ENCODE measurements around the gene TBCD. TPM values are rescaled to one million over a fixed set of nuclear protein-coding genes. Genes with fewer than 3 reads are reported as not detected.

TBCD gene
- total RNA-seq, 6 experiments from 2014 or later: 47.3 to 67.6 (median 62.5) TPM

DNA sequence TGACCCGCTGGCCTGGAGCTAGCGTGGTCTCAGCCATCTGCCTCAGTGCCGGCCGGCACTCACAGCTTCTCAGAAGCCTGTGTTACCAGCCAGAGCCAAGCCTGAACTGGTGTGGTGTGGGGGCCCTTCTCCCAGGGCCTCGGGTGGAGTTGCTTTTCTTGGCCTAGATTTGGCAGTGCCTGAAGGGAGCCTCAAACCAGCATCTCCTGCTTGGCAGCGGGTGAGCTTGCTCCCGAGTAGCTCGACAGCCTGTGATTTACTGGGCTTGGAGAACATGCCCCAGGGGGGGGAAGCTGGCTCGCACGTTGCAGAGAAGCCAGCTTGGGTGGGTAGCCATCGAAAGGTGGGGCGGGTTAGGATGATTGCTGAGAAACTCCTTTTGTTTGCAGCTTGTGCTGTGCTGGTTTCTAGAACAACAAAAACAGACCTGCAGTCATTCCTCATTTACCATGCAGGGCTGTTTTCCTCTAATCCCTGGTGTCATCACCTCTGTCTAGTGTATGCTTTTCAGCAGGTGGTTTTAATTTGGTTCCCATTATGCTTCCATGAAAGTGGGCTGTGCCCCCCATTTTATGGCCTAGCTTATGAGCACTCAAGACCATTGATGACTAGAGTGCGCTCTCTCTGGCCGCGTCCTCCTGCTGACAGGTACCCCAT, 42.2 kb downstream of the TBCD start:
- no peak for DNase-seq
- Mint-ChIP-seq H3K27me3 (ENCODE audit: insufficient read depth) (no peaks in the 10 kb centered on the region; the same call in 1 of the 2 replicates), H3K4me1 (ENCODE audit: low read depth) (peaks cover 9% of the 10 kb centered on the region), H3K4me3 (no peak overlapping the region), H3K9me3 (no peaks in the 10 kb centered on the region), H3K36me3 (ENCODE audit: low read depth) (peaks cover 4% of the 10 kb centered on the region), H3K27ac (no peak overlapping the region)
- TF ChIP-seq, protein P1, sequence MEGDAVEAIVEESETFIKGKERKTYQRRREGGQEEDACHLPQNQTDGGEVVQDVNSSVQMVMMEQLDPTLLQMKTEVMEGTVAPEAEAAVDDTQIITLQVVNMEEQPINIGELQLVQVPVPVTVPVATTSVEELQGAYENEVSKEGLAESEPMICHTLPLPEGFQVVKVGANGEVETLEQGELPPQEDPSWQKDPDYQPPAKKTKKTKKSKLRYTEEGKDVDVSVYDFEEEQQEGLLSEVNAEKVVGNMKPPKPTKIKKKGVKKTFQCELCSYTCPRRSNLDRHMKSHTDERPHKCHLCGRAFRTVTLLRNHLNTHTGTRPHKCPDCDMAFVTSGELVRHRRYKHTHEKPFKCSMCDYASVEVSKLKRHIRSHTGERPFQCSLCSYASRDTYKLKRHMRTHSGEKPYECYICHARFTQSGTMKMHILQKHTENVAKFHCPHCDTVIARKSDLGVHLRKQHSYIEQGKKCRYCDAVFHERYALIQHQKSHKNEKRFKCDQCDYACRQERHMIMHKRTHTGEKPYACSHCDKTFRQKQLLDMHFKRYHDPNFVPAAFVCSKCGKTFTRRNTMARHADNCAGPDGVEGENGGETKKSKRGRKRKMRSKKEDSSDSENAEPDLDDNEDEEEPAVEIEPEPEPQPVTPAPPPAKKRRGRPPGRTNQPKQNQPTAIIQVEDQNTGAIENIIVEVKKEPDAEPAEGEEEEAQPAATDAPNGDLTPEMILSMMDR (IDR thresholded peaks at IDR 0.05): no peak

DNA sequence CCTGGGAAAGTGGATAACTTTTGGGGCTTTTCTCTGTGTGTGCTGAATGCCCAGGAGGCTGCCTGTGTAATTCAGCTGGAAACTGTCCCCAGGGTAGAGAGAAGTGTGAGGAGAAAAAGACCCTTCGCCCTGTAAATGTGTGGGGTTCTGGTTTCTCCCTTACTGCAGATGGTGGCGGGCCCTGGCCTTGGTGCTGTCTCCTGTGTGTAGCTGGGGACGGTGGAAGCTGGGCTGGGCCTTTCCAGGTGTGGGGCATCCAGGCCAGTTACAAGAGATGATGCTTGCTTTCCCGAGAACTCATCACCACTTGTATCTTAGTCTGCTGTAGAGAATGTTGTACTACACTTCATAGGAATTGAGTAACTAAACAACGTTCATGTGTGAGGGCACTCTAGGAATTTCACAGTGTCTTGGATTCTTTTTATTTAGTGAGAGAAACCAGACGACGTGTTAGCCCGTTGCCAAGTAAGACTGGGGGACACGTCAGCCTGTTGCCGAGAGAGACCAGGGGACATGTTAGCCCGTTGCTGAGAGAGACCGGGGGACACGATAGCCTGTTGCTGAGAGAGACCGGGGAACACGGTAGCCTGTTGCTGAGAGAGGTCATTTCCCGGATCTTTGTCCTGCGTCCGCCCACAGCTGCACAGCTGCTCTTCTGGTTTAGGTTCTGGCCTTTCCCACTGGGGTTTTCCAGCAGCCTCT, 43.1 kb downstream of the TBCD start:
- TF ChIP-seq, protein P1 (IDR thresholded peaks at IDR 0.05): no peak
- no peak for DNase-seq
- H3K4me3 Mint-ChIP-seq: no peak overlapping the region
- peaks cover 9% of the 10 kb centered on the region for H3K4me1 Mint-ChIP-seq (ENCODE audit: low read depth)
- H3K36me3 Mint-ChIP-seq (ENCODE audit: low read depth): peaks cover 7% of the 10 kb centered on the region
- no peaks in the 10 kb centered on the region; the same call in none of the 2 replicates for H3K27me3 Mint-ChIP-seq (ENCODE audit: insufficient read depth)
- no peaks in the 10 kb centered on the region for H3K9me3 Mint-ChIP-seq
- H3K27ac Mint-ChIP-seq: peak overlapping the region; percentile 10; the same call in 1 of the 2 replicates

DNA sequence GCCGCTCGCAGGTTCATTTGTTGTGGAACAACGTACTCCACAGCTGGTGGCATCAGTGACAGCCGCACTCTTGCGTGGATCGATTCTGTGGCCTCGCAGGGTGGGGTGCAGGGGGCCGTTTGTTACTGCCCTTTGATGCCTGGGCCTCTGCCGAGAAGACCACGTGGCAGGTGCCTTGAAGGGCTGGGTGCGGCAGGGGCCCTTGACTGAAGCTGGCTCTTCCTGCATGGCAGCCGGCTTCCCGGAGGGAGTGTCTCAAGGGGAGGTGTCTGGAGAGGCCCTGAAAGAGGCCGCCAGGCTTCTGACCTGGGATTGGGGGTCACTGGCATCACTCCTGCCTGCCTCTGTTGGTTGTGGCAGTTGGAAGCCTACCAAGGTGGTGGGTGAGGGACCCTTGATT, 43.8 kb downstream of the TBCD start:
- no peak overlapping the region for H3K27ac Mint-ChIP-seq
- peaks cover 14% of the 10 kb centered on the region for H3K36me3 Mint-ChIP-seq (ENCODE audit: low read depth)
- no peak for DNase-seq
- no peaks in the 10 kb centered on the region; the same call in none of the 2 replicates for H3K27me3 Mint-ChIP-seq (ENCODE audit: insufficient read depth)
- H3K4me1 Mint-ChIP-seq (ENCODE audit: low read depth): peaks cover 9% of the 10 kb centered on the region
- H3K4me3 Mint-ChIP-seq: no peak overlapping the region
- no peaks in the 10 kb centered on the region for H3K9me3 Mint-ChIP-seq
- TF ChIP-seq, protein P1 (IDR thresholded peaks at IDR 0.05): no peak

DNA sequence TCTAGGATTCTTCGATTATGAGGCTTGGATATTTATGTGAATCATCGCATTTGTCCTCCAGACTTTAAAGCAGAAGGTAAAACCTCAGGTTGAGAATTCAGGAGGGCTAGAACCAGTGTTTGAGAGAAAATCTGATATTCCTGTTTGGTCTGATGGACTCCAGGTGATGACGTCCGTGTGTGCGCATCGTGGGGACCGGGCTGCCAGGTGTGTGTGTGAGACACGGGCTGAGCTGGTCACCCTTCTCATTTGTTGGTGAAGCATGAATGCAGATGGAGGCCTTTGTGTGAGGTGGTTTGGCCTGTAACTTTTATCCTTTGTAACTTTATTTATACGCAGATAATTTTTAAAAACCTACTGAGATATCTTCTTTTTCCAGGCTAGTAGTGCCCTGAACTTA, 45.2 kb downstream of the TBCD start:
- DNase-seq: no peak
- no peak overlapping the region for H3K27ac Mint-ChIP-seq
- TF ChIP-seq, protein P1 (IDR thresholded peaks at IDR 0.05): no peak
- H3K4me3 Mint-ChIP-seq: no peak overlapping the region
- no peaks in the 10 kb centered on the region; the same call in none of the 2 replicates for H3K27me3 Mint-ChIP-seq (ENCODE audit: insufficient read depth)
- peaks cover 9% of the 10 kb centered on the region for H3K9me3 Mint-ChIP-seq
- peaks cover 22% of the 10 kb centered on the region for H3K36me3 Mint-ChIP-seq (ENCODE audit: low read depth)
- no peaks in the 10 kb centered on the region; the same call in 1 of the 2 replicates for H3K4me1 Mint-ChIP-seq (ENCODE audit: low read depth)

DNA sequence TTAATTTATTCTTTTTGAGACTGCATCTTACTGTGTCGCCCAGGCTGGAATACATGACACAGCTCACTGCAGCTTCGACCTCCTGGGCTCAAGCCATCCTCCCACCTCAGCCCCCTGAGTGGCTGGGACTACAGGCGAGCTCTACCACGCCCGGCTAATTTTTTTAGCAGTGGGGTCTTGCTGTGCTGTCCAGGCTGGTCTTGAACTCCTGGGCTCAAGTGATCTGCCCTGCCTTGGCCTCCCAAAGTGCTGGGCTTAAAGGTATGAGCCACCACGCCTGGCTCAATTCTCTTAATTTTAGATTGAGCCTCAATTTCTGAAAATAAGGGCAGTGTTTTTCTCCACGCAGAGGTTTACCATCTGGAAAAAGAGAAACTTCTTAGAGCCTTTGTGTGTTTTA, 46.9 kb downstream of the TBCD start:
- TF ChIP-seq, protein P1 (IDR thresholded peaks at IDR 0.05): no peak
- Mint-ChIP-seq H3K4me1 (ENCODE audit: low read depth) (no peaks in the 10 kb centered on the region; the same call in 1 of the 2 replicates), H3K9me3 (peaks cover 9% of the 10 kb centered on the region), H3K27ac (no peak overlapping the region), H3K4me3 (no peak overlapping the region), H3K27me3 (ENCODE audit: insufficient read depth) (no peaks in the 10 kb centered on the region; the same call in none of the 2 replicates), H3K36me3 (ENCODE audit: low read depth) (peaks cover 26% of the 10 kb centered on the region)
- DNase-seq: no peak

All from HFFc6 (cell line).